Liver (tissue), 9 donors: ENCODE data around the gene GTF2IRD1. TPM values are rescaled to one million over a fixed set of nuclear protein-coding genes. Genes with fewer than 3 reads are reported as not detected.

Experiments
- DNase-seq: peaks from one replicate; pipeline ENCODE4 v3.0.0-alpha.2; 2017; ENCODE audit warnings: low spot score
- H3K27ac ChIP-seq, 2 donors: one replicate each; pipeline ENCODE4 v1.7.0; 2013; ENCODE audit warnings: inconsistent platforms in 2 of 2, low read length in 2 of 2, control low read depth in 1 of 2, low read depth in 1 of 2, mild to moderate bottlenecking in 1 of 2
- H3K27me3 ChIP-seq, 4 donors: one replicate each; pipeline versions ENCODE4 v1.6.1 to v1.7.0; 2013; ENCODE audit warnings: low read length in 3 of 4, inconsistent platforms in 1 of 4, mild to moderate bottlenecking in 1 of 4, moderate library complexity in 1 of 4; ENCODE audit not compliant: control insufficient read depth in 4 of 4, insufficient read depth in 4 of 4
- H3K36me3 ChIP-seq, 4 donors: one replicate each; pipeline versions ENCODE4 v1.6.1 to v1.7.0; 2013; ENCODE audit warnings: low read length in 3 of 4, mild to moderate bottlenecking in 3 of 4, low read depth in 1 of 4, moderate library complexity in 1 of 4; ENCODE audit not compliant: control insufficient read depth in 4 of 4, insufficient read depth in 3 of 4
- H3K4me1 ChIP-seq, 4 donors: one replicate each; pipeline versions ENCODE4 v1.6.1 to v1.7.0; 2013; ENCODE audit warnings: low read length in 3 of 4, mild to moderate bottlenecking in 3 of 4, moderate library complexity in 1 of 4; ENCODE audit not compliant: control insufficient read depth in 4 of 4, insufficient read depth in 4 of 4
- H3K4me3 ChIP-seq, 3 donors: one replicate each; pipeline versions ENCODE4 v1.6.1 to v1.7.0; 2013; ENCODE audit warnings: low read length in 3 of 3, control low read depth in 1 of 3, low read depth in 1 of 3, mild to moderate bottlenecking in 1 of 3
- H3K9ac ChIP-seq, 2 donors: one replicate each; pipeline ENCODE4 v1.7.0; 2013; ENCODE audit warnings: low read length in 2 of 2, mild to moderate bottlenecking in 2 of 2, moderate library complexity in 2 of 2, control low read depth in 1 of 2, low read depth in 1 of 2
- H3K9me3 ChIP-seq, 4 donors: one replicate each; pipeline versions ENCODE4 v1.6.1 to v1.7.0; 2013; ENCODE audit warnings: low read length in 3 of 4; ENCODE audit not compliant: control insufficient read depth in 4 of 4
- EGR1 ChIP-seq, 2 donors: IDR thresholded peaks; 2 replicates each; pipeline ENCODE4 v1.6.1; 2016 to 2018; ENCODE audit warnings: antibody characterized with exemption in 2 of 2, low read depth in 2 of 2
- FOXA1 ChIP-seq: IDR thresholded peaks from 2 replicates; pipeline ENCODE4 v1.6.1; 2016; ENCODE audit warnings: antibody characterized with exemption
- FOXA2 ChIP-seq: IDR thresholded peaks from 2 replicates; pipeline ENCODE4 v1.6.1; 2016; ENCODE audit warnings: antibody characterized with exemption
- GABPA ChIP-seq, 2 donors: IDR thresholded peaks in 1 of 2; conservative IDR thresholded peaks in 1 of 2; 2 replicates each; pipeline ENCODE4 v1.6.1; 2016; ENCODE audit warnings: antibody characterized with exemption in 2 of 2, mild to moderate bottlenecking in 1 of 2, moderate library complexity in 1 of 2
- HNF4A ChIP-seq, 2 donors: conservative IDR thresholded peaks; 2 replicates each; pipeline ENCODE4 v1.6.1; 2016; ENCODE audit warnings: antibody characterized with exemption in 2 of 2, mild to moderate bottlenecking in 2 of 2
- JUND ChIP-seq, 2 donors: IDR thresholded peaks; 2 replicates each; pipeline ENCODE4 v1.6.1; 2016; ENCODE audit warnings: antibody characterized with exemption in 2 of 2
- RXRA ChIP-seq, 2 donors: IDR thresholded peaks; 2 replicates each; pipeline ENCODE4 v1.6.1; 2017 to 2018; ENCODE audit warnings: antibody characterized with exemption in 2 of 2, mild to moderate bottlenecking in 1 of 2
- YY1 ChIP-seq: IDR thresholded peaks from 2 replicates; pipeline ENCODE4 v1.6.1; 2016; ENCODE audit warnings: antibody characterized with exemption, mild to moderate bottlenecking
- WGBS: extraction: QIAGEN DNeasy Blood & Tissue Kit; methylation state at CpG from one replicate; pipeline ENCODE4 v1.1.7; 2013; 5-methylcytosine and 5-hydroxymethylcytosine counted together
- polyA plus RNA-seq, 2 donors: library from polyadenylated mRNA; stranded (reverse) in 1 of 2; unstranded in 1 of 2; fragments of 200-250 nt in 1 of 2; fragments of >200 nt in 1 of 2; fragmentation: Nextera tagmentation in 1 of 2; extraction: Ambion mirVana in 1 of 2; gene quantifications; one replicate each; pipeline versions ENCODE4 v1.2.1 to v1.2.3, GENCODE V29; 2013 to 2015
- total RNA-seq, 2 donors: library from RNA; depleted of rRNA; stranded (reverse); fragments of >200 nt; gene quantifications; one replicate each; pipeline ENCODE4 v1.2.3, GENCODE V29; 2014
- TF ChIP-seq, protein P1 (sequence below): IDR thresholded peaks from 2 replicates; pipeline ENCODE4 v1.6.1; 2016; ENCODE audit warnings: antibody characterized with exemption, mild to moderate bottlenecking
- TF ChIP-seq, protein P2 (sequence below): IDR thresholded peaks from 2 replicates; pipeline ENCODE4 v1.6.1; 2016; ENCODE audit warnings: antibody characterized with exemption
- TF ChIP-seq, protein P3 (sequence below): fragments of 150-350 bp; IDR thresholded peaks from 2 replicates; pipeline ENCODE4 v1.5.1; 2017; ENCODE audit warnings: improper control_type of control experiment, low read depth, low read length; ENCODE audit not compliant: missing input control
- TF ChIP-seq, protein P4 (sequence below): IDR thresholded peaks from 2 replicates; pipeline ENCODE4 v1.6.1; 2016; ENCODE audit warnings: antibody characterized with exemption
- TF ChIP-seq, protein P5 (sequence below): IDR thresholded peaks from 2 replicates; pipeline ENCODE4 v1.6.1; 2016; ENCODE audit warnings: antibody characterized with exemption
- donor health status: healthy.
- donor health status: healthy.
- donor health status: healthy.
- donor health status: healthy.
- donor health status: healthy.

GTF2IRD1 gene
- total and polyA plus RNA-seq, 4 donors, result 2.0 to 7.4 (median 3.3) TPM

DNA sequence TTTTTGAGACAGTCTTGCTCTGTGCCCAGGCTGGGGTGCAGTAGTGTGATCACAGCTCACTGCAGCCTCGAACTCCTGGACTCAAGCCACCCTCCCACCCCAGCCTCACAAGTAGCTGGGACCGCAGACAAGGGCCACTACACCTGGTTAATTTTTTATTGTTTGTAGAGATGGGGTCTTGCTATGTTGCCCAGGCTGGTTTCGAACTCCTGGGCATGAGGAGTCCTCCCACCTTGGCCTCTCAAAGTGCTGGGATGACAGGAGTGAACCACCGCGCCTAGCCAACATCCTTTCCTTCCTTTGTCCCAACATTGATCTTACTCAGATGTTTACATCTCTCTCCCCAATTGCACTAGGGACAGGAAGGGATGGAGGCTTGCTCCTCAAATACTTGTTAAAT, 3.3 kb downstream of the GTF2IRD1 start:
- no peak overlapping the region for H3K9ac ChIP-seq
- no peak for DNase-seq
- no peak for TF ChIP-seq HNF4A (conservative IDR thresholded peaks at IDR 0.05)
- no peak for TF ChIP-seq EGR1 (IDR thresholded peaks at IDR 0.05; ENCODE audit: low read depth in 2 of 2)
- TF ChIP-seq, protein P1, sequence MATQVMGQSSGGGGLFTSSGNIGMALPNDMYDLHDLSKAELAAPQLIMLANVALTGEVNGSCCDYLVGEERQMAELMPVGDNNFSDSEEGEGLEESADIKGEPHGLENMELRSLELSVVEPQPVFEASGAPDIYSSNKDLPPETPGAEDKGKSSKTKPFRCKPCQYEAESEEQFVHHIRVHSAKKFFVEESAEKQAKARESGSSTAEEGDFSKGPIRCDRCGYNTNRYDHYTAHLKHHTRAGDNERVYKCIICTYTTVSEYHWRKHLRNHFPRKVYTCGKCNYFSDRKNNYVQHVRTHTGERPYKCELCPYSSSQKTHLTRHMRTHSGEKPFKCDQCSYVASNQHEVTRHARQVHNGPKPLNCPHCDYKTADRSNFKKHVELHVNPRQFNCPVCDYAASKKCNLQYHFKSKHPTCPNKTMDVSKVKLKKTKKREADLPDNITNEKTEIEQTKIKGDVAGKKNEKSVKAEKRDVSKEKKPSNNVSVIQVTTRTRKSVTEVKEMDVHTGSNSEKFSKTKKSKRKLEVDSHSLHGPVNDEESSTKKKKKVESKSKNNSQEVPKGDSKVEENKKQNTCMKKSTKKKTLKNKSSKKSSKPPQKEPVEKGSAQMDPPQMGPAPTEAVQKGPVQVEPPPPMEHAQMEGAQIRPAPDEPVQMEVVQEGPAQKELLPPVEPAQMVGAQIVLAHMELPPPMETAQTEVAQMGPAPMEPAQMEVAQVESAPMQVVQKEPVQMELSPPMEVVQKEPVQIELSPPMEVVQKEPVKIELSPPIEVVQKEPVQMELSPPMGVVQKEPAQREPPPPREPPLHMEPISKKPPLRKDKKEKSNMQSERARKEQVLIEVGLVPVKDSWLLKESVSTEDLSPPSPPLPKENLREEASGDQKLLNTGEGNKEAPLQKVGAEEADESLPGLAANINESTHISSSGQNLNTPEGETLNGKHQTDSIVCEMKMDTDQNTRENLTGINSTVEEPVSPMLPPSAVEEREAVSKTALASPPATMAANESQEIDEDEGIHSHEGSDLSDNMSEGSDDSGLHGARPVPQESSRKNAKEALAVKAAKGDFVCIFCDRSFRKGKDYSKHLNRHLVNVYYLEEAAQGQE, result no peak
- no peak for TF ChIP-seq GABPA (IDR thresholded peaks at IDR 0.05 in 1 of 2, conservative IDR thresholded peaks at IDR 0.05 in 1 of 2)
- TF ChIP-seq FOXA2, result no peak
- TF ChIP-seq, protein P2, sequence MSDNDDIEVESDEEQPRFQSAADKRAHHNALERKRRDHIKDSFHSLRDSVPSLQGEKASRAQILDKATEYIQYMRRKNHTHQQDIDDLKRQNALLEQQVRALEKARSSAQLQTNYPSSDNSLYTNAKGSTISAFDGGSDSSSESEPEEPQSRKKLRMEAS, result no peak
- TF ChIP-seq JUND (IDR thresholded peaks at IDR 0.05), result no peak
- TF ChIP-seq, protein P3, sequence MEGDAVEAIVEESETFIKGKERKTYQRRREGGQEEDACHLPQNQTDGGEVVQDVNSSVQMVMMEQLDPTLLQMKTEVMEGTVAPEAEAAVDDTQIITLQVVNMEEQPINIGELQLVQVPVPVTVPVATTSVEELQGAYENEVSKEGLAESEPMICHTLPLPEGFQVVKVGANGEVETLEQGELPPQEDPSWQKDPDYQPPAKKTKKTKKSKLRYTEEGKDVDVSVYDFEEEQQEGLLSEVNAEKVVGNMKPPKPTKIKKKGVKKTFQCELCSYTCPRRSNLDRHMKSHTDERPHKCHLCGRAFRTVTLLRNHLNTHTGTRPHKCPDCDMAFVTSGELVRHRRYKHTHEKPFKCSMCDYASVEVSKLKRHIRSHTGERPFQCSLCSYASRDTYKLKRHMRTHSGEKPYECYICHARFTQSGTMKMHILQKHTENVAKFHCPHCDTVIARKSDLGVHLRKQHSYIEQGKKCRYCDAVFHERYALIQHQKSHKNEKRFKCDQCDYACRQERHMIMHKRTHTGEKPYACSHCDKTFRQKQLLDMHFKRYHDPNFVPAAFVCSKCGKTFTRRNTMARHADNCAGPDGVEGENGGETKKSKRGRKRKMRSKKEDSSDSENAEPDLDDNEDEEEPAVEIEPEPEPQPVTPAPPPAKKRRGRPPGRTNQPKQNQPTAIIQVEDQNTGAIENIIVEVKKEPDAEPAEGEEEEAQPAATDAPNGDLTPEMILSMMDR, result no peak
- TF ChIP-seq, protein P4, sequence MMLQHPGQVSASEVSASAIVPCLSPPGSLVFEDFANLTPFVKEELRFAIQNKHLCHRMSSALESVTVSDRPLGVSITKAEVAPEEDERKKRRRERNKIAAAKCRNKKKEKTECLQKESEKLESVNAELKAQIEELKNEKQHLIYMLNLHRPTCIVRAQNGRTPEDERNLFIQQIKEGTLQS, result no peak
- TF ChIP-seq FOXA1, result no peak
- TF ChIP-seq RXRA (IDR thresholded peaks at IDR 0.05), result no peak
- peaks cover 0 to 1% (median 0%) of the 10 kb centered on the region in 4 donors for H3K36me3 ChIP-seq
- no peak overlapping the region for H3K4me3 ChIP-seq
- no peaks in the 10 kb centered on the region for H3K27me3 ChIP-seq
- no peaks in the 10 kb centered on the region for H3K9me3 ChIP-seq
- 89% methylated on average over 5 of the region's 5 CpGs for WGBS
- no peak overlapping the region for H3K27ac ChIP-seq
- H3K4me1 ChIP-seq, result peaks cover 7 to 18% (median 12%) of the 10 kb centered on the region in 4 donors

DNA sequence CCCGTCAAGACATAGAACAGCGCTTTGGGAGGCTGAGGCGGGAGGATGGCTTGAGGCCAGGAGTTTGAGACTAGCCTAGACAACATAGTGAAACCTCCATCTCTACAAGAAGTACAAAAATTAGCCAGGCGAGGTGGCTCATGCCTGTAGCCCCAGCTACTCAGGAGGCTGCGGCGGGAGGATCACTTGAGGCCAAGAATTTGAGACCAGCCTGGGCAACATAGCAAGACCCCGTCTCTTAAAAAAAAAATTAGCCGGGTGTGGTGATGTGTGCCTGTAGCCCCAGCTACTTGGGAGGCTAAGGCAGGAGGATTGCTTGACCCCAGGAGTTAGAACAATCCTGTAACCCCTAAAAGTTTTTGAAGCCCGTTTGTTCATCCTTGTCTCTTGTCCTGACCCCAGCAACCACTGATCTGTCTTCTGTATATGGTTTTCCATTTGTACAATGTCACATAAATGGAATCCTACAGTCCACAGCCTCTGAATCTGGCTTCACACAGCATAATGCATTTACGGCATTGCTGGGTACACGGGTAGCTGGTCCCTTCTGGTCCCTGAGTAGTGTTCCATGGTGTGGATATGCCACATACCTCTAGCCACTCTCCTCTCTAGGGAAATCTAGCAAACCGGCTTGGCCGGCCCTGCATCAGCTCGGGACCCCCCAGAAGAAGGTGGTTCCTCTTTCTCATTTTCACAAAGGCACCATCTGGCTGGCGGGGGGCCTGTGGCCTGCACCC, 8.4 kb downstream of the GTF2IRD1 start:
- no peak overlapping the region for H3K27ac ChIP-seq
- H3K9me3 ChIP-seq, result no peaks in the 10 kb centered on the region
- no peaks in the 10 kb centered on the region for H3K27me3 ChIP-seq
- H3K4me1 ChIP-seq, result no peaks in the 10 kb centered on the region
- no peak for TF ChIP-seq YY1
- no peak for TF ChIP-seq GABPA (IDR thresholded peaks at IDR 0.05 in 1 of 2, conservative IDR thresholded peaks at IDR 0.05 in 1 of 2)
- TF ChIP-seq FOXA1, result no peak
- TF ChIP-seq EGR1 (IDR thresholded peaks at IDR 0.05; ENCODE audit: low read depth in 2 of 2), result no peak
- TF ChIP-seq, protein P5, sequence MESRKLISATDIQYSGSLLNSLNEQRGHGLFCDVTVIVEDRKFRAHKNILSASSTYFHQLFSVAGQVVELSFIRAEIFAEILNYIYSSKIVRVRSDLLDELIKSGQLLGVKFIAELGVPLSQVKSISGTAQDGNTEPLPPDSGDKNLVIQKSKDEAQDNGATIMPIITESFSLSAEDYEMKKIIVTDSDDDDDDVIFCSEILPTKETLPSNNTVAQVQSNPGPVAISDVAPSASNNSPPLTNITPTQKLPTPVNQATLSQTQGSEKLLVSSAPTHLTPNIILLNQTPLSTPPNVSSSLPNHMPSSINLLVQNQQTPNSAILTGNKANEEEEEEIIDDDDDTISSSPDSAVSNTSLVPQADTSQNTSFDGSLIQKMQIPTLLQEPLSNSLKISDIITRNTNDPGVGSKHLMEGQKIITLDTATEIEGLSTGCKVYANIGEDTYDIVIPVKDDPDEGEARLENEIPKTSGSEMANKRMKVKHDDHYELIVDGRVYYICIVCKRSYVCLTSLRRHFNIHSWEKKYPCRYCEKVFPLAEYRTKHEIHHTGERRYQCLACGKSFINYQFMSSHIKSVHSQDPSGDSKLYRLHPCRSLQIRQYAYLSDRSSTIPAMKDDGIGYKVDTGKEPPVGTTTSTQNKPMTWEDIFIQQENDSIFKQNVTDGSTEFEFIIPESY, result no peak
- no peak for TF ChIP-seq HNF4A (conservative IDR thresholded peaks at IDR 0.05)
- no peak overlapping the region for H3K4me3 ChIP-seq
- H3K36me3 ChIP-seq, result peaks cover 0 to 1% (median 0%) of the 10 kb centered on the region in 4 donors
- H3K9ac ChIP-seq, result no peak overlapping the region
- DNase-seq, result no peak
- 95% methylated on average over 15 of the region's 15 CpGs for WGBS
